SK-N-SH (cell line): ENCODE measurements around the gene TUBGCP6.

Source experiments
- CTCF ChIP-seq: fragments of 200-600 bp; sonication (generic); IDR thresholded peaks from 2 replicates; pipeline ENCODE4 v1.6.1; 2017; ENCODE audit warnings: antibody characterized with exemption, mild to moderate bottlenecking, moderate library complexity
- ELF1 ChIP-seq: IDR thresholded peaks from 2 replicates; pipeline ENCODE4 v1.4.0; 2012
- EP300 ChIP-seq, 2 experiments: IDR thresholded peaks; 2 replicates each; pipeline versions ENCODE4 v1.4.0 to v1.6.1; 2012; ENCODE audit warnings: borderline replicate concordance in 1 of 2, low read depth in 1 of 2, low read length in 1 of 2
- GABPA ChIP-seq: IDR thresholded peaks from 2 replicates; pipeline ENCODE4 v1.4.0; 2012; ENCODE audit warnings: low read depth, mild to moderate bottlenecking
- MAX ChIP-seq: IDR thresholded peaks from 2 replicates; pipeline ENCODE4 v1.4.0; 2012; ENCODE audit warnings: low read depth
- RAD21 ChIP-seq: IDR thresholded peaks from 2 replicates; pipeline ENCODE4 v1.6.1; 2012; ENCODE audit warnings: mild to moderate bottlenecking, low read length
- TEAD4 ChIP-seq: IDR thresholded peaks from 2 replicates; pipeline ENCODE4 v1.4.0; 2012; ENCODE audit warnings: mild to moderate bottlenecking, borderline replicate concordance; ENCODE audit not compliant: insufficient read depth
- USF2 ChIP-seq: fragments of 150-350 bp; IDR thresholded peaks from 2 replicates; pipeline ENCODE4 v1.6.1; 2017; ENCODE audit warnings: antibody characterized with exemption, low read length, low read depth, borderline replicate concordance
- YY1 ChIP-seq: IDR thresholded peaks from 2 replicates; pipeline ENCODE4 v1.4.0; 2012; ENCODE audit warnings: low read depth, mild to moderate bottlenecking

- TF ChIP-seq RAD21 (no peak), MAX (no peak), ELF1 (no peak), YY1 (no peak), CTCF (no peak), GABPA (no peak), EP300 (IDR thresholded peaks at IDR 0.05; ENCODE audit: borderline replicate concordance in 1 of 2, low read depth in 1 of 2, low read length in 1 of 2) (no peak), TEAD4 (no peak), USF2 (no peak)
These were observed 33.7 kb downstream of the TUBGCP6 start for GRCh38 chr22:50211147-50211546.
